T47D (cell line): ENCODE results near the gene B3GNT9.

Experiments
- DNase-seq, 2 experiments: peaks; one replicate each; pipeline versions ENCODE4 v3.0.0 to v3.0.0-alpha.2; 2011 to 2012; ENCODE audit warnings: low read depth in 1 of 2, low spot score in 1 of 2
- JUND ChIP-seq: IDR thresholded peaks from 2 replicates; pipeline ENCODE4 v1.6.1; 2012; ENCODE audit warnings: low read depth
- in situ Hi-C: cut with HindIII; loops from 2 replicates; pipeline ENCODE4 v1.10.0; 2016; ENCODE audit warnings: low sequenced_read_pairs, low pct_unique_long_range_greater_than_20kb

Gene B3GNT9

DNA sequence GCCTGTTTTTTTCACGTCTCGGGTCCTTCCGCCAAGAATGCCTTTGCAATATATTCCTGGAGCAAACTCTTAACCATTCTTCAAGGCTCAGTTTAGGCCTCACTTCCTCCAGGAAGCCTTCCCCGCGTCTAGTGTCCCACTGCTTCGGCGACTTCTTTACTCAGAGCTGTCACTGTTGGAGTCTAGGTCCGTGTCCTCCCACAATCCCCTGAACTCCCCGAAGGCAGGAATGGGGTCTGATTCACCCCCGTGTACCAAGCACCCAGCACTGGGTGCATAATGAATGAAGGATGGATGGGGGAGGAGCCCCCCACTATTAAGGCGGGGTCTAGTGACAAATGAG, 32.5 kb upstream of the B3GNT9 start:
- in situ Hi-C loops: no loop called here
- DNase-seq: no peak
- TF ChIP-seq JUND: no peak

DNA sequence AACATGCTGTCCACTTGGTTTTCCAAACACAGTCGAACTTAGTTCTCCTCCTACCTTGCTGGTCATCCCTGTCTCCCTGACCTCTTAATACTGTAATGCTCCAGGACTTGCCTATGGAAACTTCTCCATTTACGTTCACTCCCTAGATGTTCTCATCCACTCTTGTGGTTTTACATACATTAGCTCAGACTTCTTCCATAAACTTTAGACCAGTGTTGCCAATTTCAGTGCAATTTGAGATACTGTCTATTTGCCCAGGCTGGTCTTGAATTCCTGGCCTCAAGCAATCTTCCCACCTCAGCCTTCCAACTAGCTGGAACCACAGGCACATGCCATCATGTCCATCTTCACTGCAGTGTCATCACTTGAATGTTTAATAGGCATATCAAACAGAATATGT, 31.5 kb upstream of the B3GNT9 start:
- DNase-seq: peak in 1 of 2 experiments; percentile 60
- in situ Hi-C loops: no loop called here
- no peak for TF ChIP-seq JUND

DNA sequence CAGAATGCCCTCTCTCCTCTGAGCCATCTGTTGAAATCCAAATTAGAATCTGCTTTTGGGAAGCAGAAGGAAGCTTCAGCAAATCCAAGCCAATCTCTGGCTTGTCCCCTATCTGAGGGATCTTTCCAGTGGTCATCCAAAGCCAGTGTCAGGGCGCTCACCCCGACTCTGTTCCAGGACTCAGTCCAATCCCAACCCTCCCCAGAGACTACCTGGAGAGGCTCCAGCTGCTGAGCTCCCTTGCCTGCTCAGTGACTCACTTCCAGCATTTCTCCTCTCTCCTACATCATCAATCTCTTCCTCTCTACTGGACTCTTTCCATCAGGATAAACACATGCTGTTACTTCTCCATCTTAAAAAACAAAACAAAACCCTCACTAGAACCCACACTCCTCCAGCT, 30.5 kb upstream of the B3GNT9 start:
- DNase-seq: no peak
- in situ Hi-C loops: no loop called here
- no peak for TF ChIP-seq JUND

DNA sequence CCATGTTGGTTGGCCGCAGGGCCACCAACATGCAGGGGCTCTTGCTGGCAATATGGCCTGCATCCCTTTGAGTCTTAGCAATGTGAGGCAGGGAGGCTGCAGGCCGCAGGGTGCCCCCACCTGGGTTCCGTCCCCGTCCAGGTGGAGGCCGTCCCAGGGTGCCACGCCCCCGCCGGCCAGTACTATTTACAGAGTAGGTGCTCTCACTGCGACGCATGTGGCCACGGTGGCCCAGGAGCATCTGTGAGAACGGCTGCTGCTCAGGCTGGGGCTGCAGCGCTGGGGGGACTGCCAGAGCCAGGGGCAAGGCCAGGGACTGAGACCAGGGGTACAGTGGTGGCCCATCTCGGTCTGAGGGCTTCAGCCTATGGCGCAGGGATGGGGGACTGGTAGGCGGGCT, 29.4 kb upstream of the B3GNT9 start:
- no peak for TF ChIP-seq JUND
- DNase-seq: no peak
- in situ Hi-C loops: no loop called here

DNA sequence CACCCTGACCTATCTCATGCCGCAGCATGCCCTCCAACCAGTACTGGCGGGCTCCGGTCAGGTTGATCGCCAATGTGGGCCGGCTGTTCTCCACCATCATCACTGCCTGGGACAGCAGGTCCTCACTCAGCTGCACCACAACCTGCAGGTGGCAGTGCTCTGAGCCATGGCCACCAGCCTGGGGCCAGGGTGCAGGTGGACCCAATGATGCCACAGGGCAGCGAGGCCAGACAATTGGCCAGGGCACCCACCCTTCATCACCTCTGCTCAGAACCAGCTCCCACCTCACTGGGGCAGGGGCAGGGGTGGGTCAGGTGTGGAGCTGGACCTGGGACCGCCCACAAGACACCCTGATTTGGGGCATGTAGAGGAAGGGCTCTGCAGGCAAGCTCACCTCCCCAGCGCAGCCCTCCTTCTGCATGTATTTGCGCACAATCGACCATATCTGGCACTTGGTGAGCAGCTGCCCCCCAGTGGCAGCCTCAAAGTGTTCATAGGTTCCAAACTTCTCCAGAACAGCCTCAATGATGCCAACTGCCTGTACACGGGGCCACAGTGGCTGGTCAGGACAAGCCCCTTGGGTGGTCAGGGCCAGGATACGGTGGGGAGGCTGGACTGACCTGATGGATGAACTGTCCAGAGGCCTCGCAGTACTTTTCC, 28.8 kb upstream of the B3GNT9 start:
- TF ChIP-seq JUND: no peak
- in situ Hi-C loops: no loop called here
- DNase-seq: peak in 1 of 2 experiments; percentile 55

DNA sequence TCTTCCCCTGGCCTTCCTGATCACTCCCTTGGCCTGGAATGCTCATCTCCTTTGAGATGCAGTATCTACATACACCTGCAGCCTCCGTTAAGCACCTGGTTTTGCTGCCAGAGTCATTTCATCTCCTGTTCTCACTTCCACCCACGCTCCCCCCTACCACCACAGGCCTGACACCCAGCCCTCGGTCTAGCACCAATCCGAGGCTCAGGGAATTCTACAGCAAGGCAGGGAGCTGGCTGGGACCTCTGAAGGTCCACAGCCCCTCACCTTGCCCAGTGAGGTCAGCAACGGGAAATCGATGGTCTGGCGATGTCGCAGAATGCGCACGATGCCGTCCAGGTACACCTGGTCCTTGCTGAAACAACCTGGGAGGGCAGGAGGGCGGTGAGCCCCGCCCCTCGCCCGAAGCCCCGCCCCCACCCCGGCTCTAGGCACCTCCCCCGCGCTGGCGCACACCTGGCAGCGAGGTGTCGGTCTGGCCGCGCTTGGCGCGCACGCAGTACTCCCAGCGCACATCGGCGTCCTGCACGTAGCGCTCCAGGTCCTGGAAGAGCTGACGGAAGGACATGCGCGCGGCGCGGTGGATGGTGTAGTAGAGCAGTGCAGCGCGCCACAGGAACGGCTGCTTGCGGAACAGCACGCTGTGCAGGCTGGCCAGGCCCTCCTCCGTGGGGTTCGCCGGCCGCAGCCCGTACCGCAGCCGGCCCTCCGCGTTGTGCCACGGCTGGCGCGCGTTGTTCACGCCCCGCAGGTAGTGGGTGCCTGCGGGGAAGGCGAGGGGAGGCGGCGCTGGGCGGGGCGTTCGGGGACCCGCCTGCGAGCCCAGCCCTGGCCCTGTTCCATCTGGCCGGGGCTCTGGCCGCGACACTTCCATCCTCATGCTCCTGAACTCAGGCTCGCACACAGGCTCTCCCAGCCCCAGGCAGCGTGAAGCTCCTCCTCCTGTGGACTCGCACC, 27.2 kb upstream of the B3GNT9 start:
- no peak for TF ChIP-seq JUND
- in situ Hi-C loops: no loop called here
- DNase-seq: peak; percentile 97

DNA sequence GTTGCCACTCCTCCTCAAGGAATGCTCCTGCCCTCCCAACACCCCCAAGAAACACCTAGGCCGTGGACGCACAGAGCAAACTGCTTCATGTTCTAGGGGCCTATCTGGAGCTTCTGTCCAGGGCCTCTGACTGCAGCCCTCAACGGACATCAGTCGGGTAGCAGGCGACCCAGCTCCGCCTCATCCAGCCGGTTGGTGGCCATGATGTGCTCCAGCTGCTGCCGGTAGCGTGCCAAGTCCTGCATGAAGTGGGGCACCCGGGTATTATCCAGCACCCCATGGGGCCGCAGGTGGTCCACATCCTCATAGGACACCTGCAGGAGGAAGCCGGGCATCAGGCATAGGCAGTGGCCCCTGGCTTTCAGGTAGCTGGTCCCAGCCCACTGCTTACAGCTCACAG, 25.9 kb upstream of the B3GNT9 start:
- in situ Hi-C loops: no loop called here
- no peak for TF ChIP-seq JUND
- no peak for DNase-seq

DNA sequence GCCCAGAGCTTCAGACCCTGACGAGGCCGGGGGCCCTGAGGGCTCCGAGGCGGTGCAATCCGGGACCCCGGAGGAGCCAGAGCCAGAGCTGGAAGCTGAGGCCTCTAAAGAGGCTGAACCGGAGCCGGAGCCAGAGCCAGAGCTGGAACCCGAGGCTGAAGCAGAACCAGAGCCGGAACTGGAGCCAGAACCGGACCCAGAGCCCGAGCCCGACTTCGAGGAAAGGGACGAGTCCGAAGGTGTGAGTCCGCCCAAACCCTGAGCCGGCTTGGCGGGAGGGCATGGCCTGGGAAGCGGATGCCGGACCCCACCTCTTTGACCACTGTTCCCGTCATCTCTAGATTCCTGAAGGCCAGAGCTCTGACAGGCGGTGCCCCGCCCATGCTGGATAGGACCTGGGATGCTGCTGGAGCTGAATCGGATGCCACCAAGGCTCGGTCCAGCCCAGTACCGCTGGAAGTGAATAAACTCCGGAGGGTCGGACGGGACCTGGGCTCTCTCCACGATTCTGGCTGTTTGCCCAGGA, 24.0 kb upstream of the B3GNT9 start:
- DNase-seq: no peak
- TF ChIP-seq JUND: no peak
- in situ Hi-C loops: no loop called here

DNA sequence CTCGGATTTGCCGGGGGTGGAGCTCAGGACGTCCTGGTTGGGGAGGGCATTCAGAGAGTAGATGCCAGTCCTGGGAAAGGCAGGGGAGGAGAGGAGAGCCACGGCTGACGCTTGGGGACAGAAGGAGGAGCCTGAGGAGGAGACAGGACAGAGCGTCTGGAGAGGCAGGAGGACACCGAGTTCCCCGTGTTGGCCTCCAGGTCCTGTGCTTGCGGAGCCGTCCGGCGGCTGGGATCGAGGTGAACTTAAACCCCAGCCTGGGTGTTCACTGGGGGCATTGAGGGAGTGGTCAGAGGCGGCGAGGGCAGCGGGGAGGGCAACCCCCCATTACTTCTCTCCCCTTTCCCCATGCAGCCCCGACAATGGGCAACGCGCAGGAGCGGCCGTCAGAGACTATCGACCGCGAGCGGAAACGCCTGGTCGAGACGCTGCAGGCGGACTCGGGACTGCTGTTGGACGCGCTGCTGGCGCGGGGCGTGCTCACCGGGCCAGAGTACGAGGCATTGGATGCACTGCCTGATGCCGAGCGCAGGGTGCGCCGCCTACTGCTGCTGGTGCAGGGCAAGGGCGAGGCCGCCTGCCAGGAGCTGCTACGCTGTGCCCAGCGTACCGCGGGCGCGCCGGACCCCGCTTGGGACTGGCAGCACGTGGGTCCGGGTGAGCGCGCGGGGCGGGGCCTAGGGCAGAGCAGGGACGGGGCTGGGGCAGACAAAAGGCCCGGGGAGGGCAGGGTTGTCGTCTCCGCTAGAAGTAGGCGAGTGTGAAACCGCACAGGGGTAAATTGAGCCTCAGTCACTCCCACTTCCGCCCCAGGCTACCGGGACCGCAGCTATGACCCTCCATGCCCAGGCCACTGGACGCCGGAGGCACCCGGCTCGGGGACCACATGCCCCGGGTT, 23.3 kb upstream of the B3GNT9 start:
- no peak for TF ChIP-seq JUND
- in situ Hi-C loops: no loop called here
- DNase-seq: peak; percentile 89 to 94

DNA sequence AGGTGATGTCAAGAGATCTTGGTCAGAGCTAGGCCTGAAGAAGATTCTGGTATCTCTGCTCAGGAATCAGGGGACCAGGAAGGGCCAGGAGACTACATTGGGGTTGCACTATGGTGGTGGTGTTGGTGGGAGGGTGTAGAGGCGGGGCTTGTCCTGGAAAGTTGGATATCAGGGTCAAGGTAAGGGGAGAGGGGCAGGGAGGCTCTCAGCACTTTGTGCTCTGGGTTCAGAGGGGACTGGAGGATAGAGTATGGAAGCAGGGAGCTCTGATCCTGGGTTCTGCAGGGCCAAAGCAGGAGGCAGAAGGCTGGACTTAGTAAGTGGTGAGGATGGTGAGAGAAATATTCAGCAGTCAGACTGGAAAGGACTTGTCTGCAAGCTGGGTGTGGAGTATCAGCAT, 22.5 kb upstream of the B3GNT9 start:
- in situ Hi-C loops: no loop called here
- DNase-seq: no peak

DNA sequence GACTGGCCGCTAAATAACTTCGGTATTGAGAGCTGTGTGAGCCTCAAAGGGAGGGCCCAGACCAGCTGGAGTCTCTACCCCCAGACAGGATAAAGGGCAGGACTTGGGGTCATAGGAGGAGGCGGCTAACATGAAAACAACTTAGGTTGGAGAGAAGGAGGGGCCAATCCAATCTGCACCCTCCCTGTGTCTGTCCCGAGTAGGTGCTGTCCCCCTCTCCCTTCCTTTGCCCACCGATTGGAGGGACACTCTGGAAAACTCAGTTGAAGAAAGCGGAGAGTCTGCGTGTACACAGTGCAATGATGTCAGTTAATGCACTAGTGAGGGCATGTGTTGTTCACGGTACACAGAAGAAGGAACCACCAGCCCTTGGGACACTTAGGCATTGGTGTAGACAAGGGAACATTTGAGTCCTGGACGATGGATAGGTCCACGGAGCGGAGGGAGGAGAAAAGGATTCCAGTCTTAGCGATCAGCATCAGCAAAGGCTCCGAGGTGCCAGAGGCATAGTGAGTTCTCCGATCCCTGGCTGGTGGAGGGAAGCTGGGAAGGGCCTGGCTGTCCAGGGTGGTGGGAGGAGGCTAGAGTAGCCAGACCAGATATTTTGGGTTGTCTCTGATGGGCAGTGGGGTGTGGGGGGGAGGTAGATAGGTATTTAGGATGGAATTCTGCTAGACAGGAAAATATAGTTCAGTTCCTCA, 20.3 kb upstream of the B3GNT9 start:
- in situ Hi-C loops: no loop called here
- DNase-seq: peak in 1 of 2 experiments; percentile 84
- TF ChIP-seq JUND: no peak

More for the DNA sequence above, 22.5 kb upstream of the B3GNT9 start:
- no peak for TF ChIP-seq JUND
